RWPE2 (cell line): ENCODE measurements around the gene CHRNA10.

Experiments used
- ATAC-seq: fragments of 200-7000 bp; cut with Tn5 transposase; 3 replicates; pipeline ENCODE4 v1.9.1; 2021; ENCODE audit warnings: low read depth
- DNase-seq: peaks from one replicate; pipeline ENCODE4 v3.0.0-alpha.2; 2020; ENCODE audit warnings: low spot score
- H3K27ac ChIP-seq: fragments of 450-650 bp; 2 replicates; pipeline ENCODE4 v1.5.1; 2017; ENCODE audit warnings: mild to moderate bottlenecking; ENCODE audit not compliant: poor library complexity, severe bottlenecking
- H3K27me3 ChIP-seq: fragments of 250-450 bp; sonication (Bioruptor Pico); 2 replicates; pipeline ENCODE4 v1.5.1; 2021; ENCODE audit warnings: mild to moderate bottlenecking, moderate library complexity; ENCODE audit not compliant: insufficient read depth, poor library complexity, severe bottlenecking
- H3K36me3 ChIP-seq: fragments of 250-450 bp; sonication (Bioruptor Pico); 2 replicates; pipeline ENCODE4 v1.5.1; 2020; ENCODE audit warnings: low read depth, mild to moderate bottlenecking, moderate library complexity
- H3K4me1 ChIP-seq: fragments of 250-450 bp; sonication (Bioruptor Pico); 2 replicates; pipeline ENCODE4 v1.5.1; 2021; ENCODE audit warnings: mild to moderate bottlenecking, moderate library complexity; ENCODE audit not compliant: insufficient read depth, poor library complexity, severe bottlenecking
- H3K4me3 ChIP-seq: fragments of 250-450 bp; sonication (Bioruptor Pico); 2 replicates; pipeline ENCODE4 v1.5.1; 2021; ENCODE audit warnings: mild to moderate bottlenecking, moderate library complexity; ENCODE audit not compliant: severe bottlenecking
- H3K9me3 ChIP-seq: fragments of 250-450 bp; sonication (Bioruptor Pico); 2 replicates; pipeline ENCODE4 v1.5.1; 2021; ENCODE audit warnings: mild to moderate bottlenecking, moderate library complexity; ENCODE audit not compliant: severe bottlenecking
- CTCF ChIP-seq: fragments of 450-650 bp; IDR thresholded peaks from one replicate; pipeline ENCODE4 v1.5.1; 2017; ENCODE audit warnings: mild to moderate bottlenecking, moderate library complexity; ENCODE audit not compliant: poor library complexity, severe bottlenecking

The CHRNA10 gene

GRCh38 chr11:3666023-3666530 is 5.1 kb downstream of the CHRNA10 start:
- H3K27me3 ChIP-seq, result no peaks in the 10 kb centered on the region
- ATAC-seq (no peak), DNase-seq (no peak)
- H3K27ac ChIP-seq, result no peak overlapping the region
- H3K36me3 ChIP-seq, result no peaks in the 10 kb centered on the region
- H3K9me3 ChIP-seq, result no peaks in the 10 kb centered on the region
- no peak overlapping the region for H3K4me3 ChIP-seq
- H3K4me1 ChIP-seq, result no peaks in the 10 kb centered on the region
- no peak for TF ChIP-seq CTCF

- H3K4me1 ChIP-seq, result no peaks in the 10 kb centered on the region
- no peaks in the 10 kb centered on the region for H3K9me3 ChIP-seq
- ATAC-seq (no peak), DNase-seq (no peak)
- H3K4me3 ChIP-seq, result no peak overlapping the region
- no peaks in the 10 kb centered on the region for H3K27me3 ChIP-seq
- no peak overlapping the region for H3K27ac ChIP-seq
- no peak for TF ChIP-seq CTCF
- H3K36me3 ChIP-seq, result no peaks in the 10 kb centered on the region
Measured at GRCh38 chr11:3665336-3666022, 5.7 kb downstream of the CHRNA10 start.

GRCh38 chr11:3664032-3664630 is 7.1 kb downstream of the CHRNA10 start:
- Histone ChIP-seq H3K27ac (no peak overlapping the region), H3K36me3 (no peaks in the 10 kb centered on the region), H3K27me3 (no peaks in the 10 kb centered on the region), H3K4me3 (no peak overlapping the region), H3K4me1 (no peaks in the 10 kb centered on the region), H3K9me3 (no peaks in the 10 kb centered on the region)
- TF ChIP-seq CTCF, result no peak
- DNase-seq, result no peak
- ATAC-seq, result no peak

GRCh38 chr11:3662856-3663255 is 8.3 kb downstream of the CHRNA10 start:
- Histone ChIP-seq H3K4me1 (no peaks in the 10 kb centered on the region), H3K36me3 (no peaks in the 10 kb centered on the region), H3K27ac (no peak overlapping the region), H3K4me3 (no peak overlapping the region), H3K9me3 (no peaks in the 10 kb centered on the region), H3K27me3 (no peaks in the 10 kb centered on the region)
- no peak for DNase-seq
- no peak for TF ChIP-seq CTCF
- ATAC-seq, result no peak

- no peak overlapping the region for H3K4me3 ChIP-seq
- no peak overlapping the region for H3K27ac ChIP-seq
- DNase-seq (no peak), ATAC-seq (peak; percentile 25; the same call in 2 of the 3 replicates)
- H3K36me3 ChIP-seq, result no peaks in the 10 kb centered on the region
- no peaks in the 10 kb centered on the region for H3K9me3 ChIP-seq
- H3K27me3 ChIP-seq, result no peaks in the 10 kb centered on the region
- H3K4me1 ChIP-seq, result no peaks in the 10 kb centered on the region
- TF ChIP-seq CTCF, result no peak
Measured at GRCh38 chr11:3660960-3661359, 10.2 kb downstream of the CHRNA10 start.
